HG02763 (cell line): Measurements from ENCODE around the gene LIX1L.
A peak's percentile ranks its signal among the peaks of the same experiment; 100 is the strongest.

ENCODE experiments used
- ATAC-seq: cut with Tn5 transposase; IDR thresholded peaks from one replicate; pipeline ENCODE4 v1.9.1; 2021; ENCODE audit warnings: mild to moderate bottlenecking, moderate library complexity; ENCODE audit not compliant: unreplicated experiment

LIX1L gene

DNA sequence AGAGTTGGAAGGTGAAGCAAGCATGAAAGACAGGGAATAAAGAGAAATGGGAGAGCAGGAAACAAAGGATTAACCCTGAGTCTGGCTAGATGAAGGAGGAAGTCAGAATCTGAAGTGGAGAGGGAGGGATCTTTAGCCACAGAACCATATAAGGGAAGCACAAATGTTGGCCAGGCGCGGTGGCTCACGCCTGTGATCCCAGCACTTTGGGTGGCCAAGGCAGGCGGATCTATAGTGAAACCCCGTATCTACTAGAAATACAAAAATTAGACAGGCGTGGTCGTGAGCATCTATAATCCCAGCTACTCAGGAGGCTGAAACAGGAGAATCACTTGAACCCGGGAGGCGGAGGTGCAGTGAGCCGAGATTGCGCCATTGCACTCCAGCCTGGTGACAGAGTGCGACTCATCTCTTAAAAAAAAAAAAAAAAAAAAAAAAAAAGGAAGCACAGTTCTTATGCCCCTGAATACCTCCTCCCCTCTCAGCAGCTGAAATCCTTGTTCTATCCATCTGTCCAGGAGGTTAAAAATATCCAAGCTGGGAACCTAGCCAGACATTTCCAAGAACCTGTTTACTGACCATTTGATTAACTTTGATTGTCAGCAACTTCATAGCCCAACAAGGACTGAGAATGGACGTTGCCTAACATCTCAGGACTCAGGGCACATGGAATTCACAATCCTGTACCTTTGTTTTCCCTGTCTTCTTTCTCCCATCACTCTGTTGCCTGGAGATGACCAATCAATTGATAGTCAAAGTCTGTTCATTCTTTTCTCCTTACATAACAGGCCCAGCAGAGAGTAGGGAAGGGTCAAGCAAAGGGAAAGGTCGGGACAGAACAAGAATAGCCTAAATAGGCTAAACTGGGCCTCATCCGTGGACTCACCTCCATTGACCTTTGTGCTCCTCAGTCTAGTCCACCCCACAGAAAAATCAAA is 28.0 kb upstream of the LIX1L start:
- ATAC-seq, result no peak

DNA sequence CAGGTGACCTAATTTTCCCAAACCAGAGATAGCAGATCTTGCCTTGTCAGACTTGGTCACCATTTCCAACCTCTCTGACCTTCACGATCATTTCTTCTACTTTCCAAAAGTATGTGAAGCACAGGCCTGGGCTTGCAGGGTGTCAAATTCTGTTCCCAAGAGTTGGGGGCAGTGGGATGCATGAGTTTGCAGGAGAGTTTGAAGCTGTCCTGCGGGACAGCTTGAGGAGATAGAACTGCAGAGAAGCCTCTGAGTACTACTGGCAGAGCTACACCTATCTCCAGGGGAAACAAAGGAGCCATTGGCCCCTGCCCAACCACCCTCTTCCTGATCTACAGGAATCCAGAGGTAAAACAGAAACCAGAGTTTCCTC is 27.3 kb upstream of the LIX1L start:
- no peak for ATAC-seq

- ATAC-seq, result no peak
Observed at GRCh38 chr1:145983960-145984830, 26.4 kb upstream of the LIX1L start.

DNA sequence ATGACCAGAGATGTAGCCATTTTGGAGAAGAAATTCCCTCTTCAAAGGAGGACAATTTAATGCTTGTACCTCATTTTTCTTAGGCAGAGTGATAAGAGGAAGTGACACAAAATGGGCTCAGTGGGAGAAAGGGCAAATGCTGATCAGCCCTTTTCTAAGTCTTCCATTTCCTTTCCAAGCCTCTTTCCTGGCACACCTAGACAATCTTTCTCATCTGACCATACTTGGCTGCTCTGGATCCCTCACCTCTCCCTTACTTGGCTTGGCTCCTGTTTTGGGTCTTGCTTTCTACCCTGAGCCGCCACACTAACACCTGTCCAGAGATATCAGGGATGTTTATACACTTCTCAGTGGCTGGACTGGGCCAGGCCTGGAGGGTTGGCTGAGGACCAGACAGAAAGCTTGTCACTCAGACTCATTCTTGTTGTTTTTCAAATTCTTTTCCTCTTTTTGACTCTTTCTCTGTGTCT is 25.4 kb upstream of the LIX1L start:
- ATAC-seq, result no peak

- ATAC-seq, result no peak
Observed at GRCh38 chr1:145982010-145982723, 24.4 kb upstream of the LIX1L start.

GRCh38 chr1:145980457-145980994 is 22.7 kb upstream of the LIX1L start:
- no peak for ATAC-seq

- ATAC-seq, result no peak
Observed at GRCh38 chr1:145979746-145980456, 22.1 kb upstream of the LIX1L start.

GRCh38 chr1:145978854-145979745 is 21.3 kb upstream of the LIX1L start:
- peak; percentile 84 for ATAC-seq

GRCh38 chr1:145978471-145978853 is 20.6 kb upstream of the LIX1L start:
- no peak for ATAC-seq

DNA sequence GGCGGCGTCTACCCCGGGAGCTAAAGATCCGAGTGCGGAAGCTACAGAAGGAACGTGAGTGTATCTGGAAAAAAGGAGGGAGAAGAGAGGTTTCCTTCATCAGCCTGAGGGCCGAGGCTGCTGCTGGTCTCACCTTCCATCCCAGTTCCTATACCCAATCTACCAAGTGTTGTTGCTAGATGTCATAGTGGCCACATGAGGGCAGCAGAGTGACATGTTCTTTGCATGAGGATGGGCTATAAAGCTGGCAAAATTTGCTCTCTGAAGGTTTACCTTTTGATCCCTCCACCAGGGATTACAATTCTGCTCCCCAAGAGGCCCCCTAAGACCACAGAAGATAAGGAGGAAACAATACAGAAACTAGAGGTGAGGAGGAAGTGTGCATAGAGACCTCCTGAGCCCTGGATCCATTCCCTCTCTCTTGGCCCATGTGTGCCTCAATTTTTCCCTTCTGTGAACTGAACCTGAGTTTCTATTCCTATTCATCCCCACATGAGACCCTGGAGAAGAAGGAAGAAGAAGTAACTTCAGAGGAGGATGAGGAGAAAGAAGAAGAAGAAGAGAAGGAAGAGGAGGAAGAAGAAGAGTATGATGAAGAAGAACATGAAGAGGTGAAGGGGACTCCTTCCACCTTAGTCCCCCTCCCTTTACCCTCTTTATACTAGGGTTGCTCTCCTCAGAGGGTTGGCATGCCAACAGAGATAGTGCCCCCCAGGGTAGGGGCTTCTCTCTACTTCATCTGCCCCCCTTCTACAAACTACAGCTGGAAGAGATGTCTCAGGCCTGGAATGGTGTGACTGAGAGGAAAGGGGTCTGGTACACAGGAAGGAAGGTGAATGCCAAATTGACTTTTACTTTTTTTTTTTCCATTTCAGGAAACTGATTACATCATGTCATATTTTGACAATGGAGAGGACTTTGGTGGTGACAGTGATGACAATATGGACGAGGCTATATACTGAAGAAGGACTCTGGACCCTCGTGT is 20.0 kb upstream of the LIX1L start:
- no peak for ATAC-seq

- ATAC-seq, result no peak
Observed at GRCh38 chr1:145977016-145977415, 19.2 kb upstream of the LIX1L start.

GRCh38 chr1:145975216-145975615 is 17.4 kb upstream of the LIX1L start:
- no peak for ATAC-seq

- no peak for ATAC-seq
Observed at GRCh38 chr1:145974721-145975120, 16.9 kb upstream of the LIX1L start.

DNA sequence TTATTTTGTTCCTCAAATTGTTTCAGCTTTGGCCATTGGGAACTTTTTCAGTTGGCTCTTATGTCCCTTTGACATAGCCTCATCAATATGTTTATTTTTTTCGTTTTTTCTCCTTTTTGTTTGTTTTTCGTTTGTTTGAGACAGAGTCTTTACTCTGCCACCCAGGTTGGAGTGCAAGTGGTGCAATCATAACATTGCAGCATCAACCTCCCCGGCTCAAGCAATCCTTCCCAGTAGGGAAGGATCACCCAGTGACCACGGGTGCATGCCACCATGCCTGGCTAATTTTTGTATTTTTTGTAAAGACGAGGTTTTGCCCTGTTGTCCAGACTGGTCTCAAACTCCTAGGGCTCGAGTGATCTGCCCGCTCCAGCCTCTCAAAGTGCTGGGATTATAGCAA is 14.8 kb upstream of the LIX1L start:
- no peak for ATAC-seq

GRCh38 chr1:145967288-145967687 is 9.5 kb upstream of the LIX1L start:
- no peak for ATAC-seq

- no peak for ATAC-seq
Observed at GRCh38 chr1:145965119-145965744, 7.4 kb upstream of the LIX1L start.

- peak; percentile 90 for ATAC-seq
Observed at GRCh38 chr1:145964328-145965118, 6.7 kb upstream of the LIX1L start, which contains the start of the genes ANKRD34A and POLR3GL. Gene ANKRD34A, minus strand, starts transcription at chr1:145964575. Its CDS starts 2,816 bp downstream, at chr1:145961759. Gene POLR3GL, plus strand, starts transcription at chr1:145964690. Its CDS starts 10,176 bp downstream, at chr1:145974866.
